ENCODE data around the gene ADGB. TPM values are rescaled to one million over a fixed set of nuclear protein-coding genes. Genes with fewer than 3 reads are reported as not detected.
"Not testable (repeated sequence)": the region's sequence is repeated elsewhere in the genome, so short reads cannot be mapped to it uniquely, and the experiment has no call there.

Gene ADGB
- total RNA-seq, 4 donors from 2014 or later: 0.19 TPM; not detected in 3

- Histone ChIP-seq H3K36me3 (no peaks in the 10 kb centered on the region), H3K27me3 (no peaks in the 10 kb centered on the region), H3K4me3 (no peak overlapping the region), H3K9me3 (no peaks in the 10 kb centered on the region), H3K27ac (no peak overlapping the region), H3K4me1 (no peaks in the 10 kb centered on the region)
- intact Hi-C loops (cut with DNase I): no loop called here
- TF ChIP-seq CTCF (IDR thresholded peaks at IDR 0.05) (no peak), POLR2A (IDR thresholded peaks at IDR 0.05) (no peak)
- no peak for DNase-seq
- WGBS, 2 donors: 38 to 49% methylated on average over 3 of the region's 3 CpGs
Observed at GRCh38 chr6:146813554-146813953, 214.8 kb downstream of the ADGB start.

- TF ChIP-seq POLR2A (IDR thresholded peaks at IDR 0.05) (no peak), CTCF (IDR thresholded peaks at IDR 0.05) (no peak)
- no peak overlapping the region for H3K27ac ChIP-seq
- 47 to 58% methylated on average over 1 of the region's 1 CpG for WGBS, 2 donors
- no peaks in the 10 kb centered on the region for H3K9me3 ChIP-seq
- no peak for DNase-seq
- H3K27me3 ChIP-seq: no peaks in the 10 kb centered on the region
- no peaks in the 10 kb centered on the region for H3K36me3 ChIP-seq
- no peak overlapping the region for H3K4me3 ChIP-seq
- intact Hi-C loops (cut with DNase I): no loop called here
- H3K4me1 ChIP-seq: no peaks in the 10 kb centered on the region
Observed at GRCh38 chr6:146814148-146814750, 215.5 kb downstream of the ADGB start.

- H3K27ac ChIP-seq; intact Hi-C loops (cut with DNase I); H3K4me1 ChIP-seq; DNase-seq; H3K9me3 ChIP-seq; H3K27me3 ChIP-seq; H3K4me3 ChIP-seq; H3K36me3 ChIP-seq: not testable (repeated sequence)
- 76 to 82% methylated on average over 8 to 10 of the region's 18 CpGs for WGBS, 2 donors
Observed at GRCh38 chr6:146815511-146816462, 217.0 kb downstream of the ADGB start.

GRCh38 chr6:146819596-146820320, 221.0 kb downstream of the ADGB start:
- no peak overlapping the region for H3K4me3 ChIP-seq
- no peak overlapping the region for H3K27ac ChIP-seq
- WGBS, 2 donors: 62 to 65% methylated on average over 8 of the region's 8 CpGs
- TF ChIP-seq CTCF (IDR thresholded peaks at IDR 0.05) (no peak), POLR2A (IDR thresholded peaks at IDR 0.05) (no peak)
- H3K27me3 ChIP-seq: no peaks in the 10 kb centered on the region
- no peaks in the 10 kb centered on the region for H3K4me1 ChIP-seq
- DNase-seq: no peak
- no peaks in the 10 kb centered on the region for H3K9me3 ChIP-seq
- intact Hi-C loops (cut with DNase I): no loop called here
- no peaks in the 10 kb centered on the region for H3K36me3 ChIP-seq

- H3K4me1 ChIP-seq: no peaks in the 10 kb centered on the region
- no peaks in the 10 kb centered on the region for H3K27me3 ChIP-seq
- H3K27ac ChIP-seq: no peak overlapping the region
- TF ChIP-seq POLR2A (IDR thresholded peaks at IDR 0.05) (no peak), CTCF (IDR thresholded peaks at IDR 0.05) (no peak)
- H3K36me3 ChIP-seq: no peaks in the 10 kb centered on the region
- DNase-seq: no peak
- H3K9me3 ChIP-seq: no peaks in the 10 kb centered on the region
- intact Hi-C loops (cut with DNase I): no loop called here
- WGBS, 2 donors: 36 to 63% methylated on average over 3 to 4 of the region's 4 CpGs
- H3K4me3 ChIP-seq: no peak overlapping the region
Observed at GRCh38 chr6:146827216-146827928, 228.6 kb downstream of the ADGB start.

Measured in esophagus squamous epithelium (tissue), 5 donors.